Common myeloid progenitor, CD34-positive (primary cell): ENCODE results near the gene KIAA1586. TPM values are rescaled to one million over a fixed set of nuclear protein-coding genes. Genes with fewer than 3 reads are reported as not detected.
"Not testable (repeated sequence)": the region's sequence is repeated elsewhere in the genome, so short reads cannot be mapped to it uniquely, and the experiment has no call there.

ENCODE experiments used
- CTCF ChIA-PET: fragments of 350-600 bp; sonication (Branson Sonifier 250); formaldehyde crosslinking; loops from one replicate; lab custom pipeline; 2021; ENCODE audit warnings: antibody characterized with exemption; lab: Charles Lee
- POLR2A ChIA-PET: fragments of 350-600 bp; sonication (Branson Sonifier 250); formaldehyde crosslinking; loops from one replicate; lab custom pipeline; 2021; ENCODE audit warnings: antibody characterized with exemption; lab: Charles Lee
- DNase-seq, 3 donors: peaks; one replicate each; pipeline versions ENCODE4 v3.0.0 to v3.0.0-alpha.2; 2013
- H3K27ac ChIP-seq, 2 experiments: 1 replicate in 1 of 2; 2 replicates in 1 of 2; pipeline ENCODE4 v1.7.0; 2013; ENCODE audit warnings: inconsistent platforms in 2 of 2, low read length in 2 of 2, mild to moderate bottlenecking in 2 of 2, low read depth in 1 of 2, moderate library complexity in 1 of 2; ENCODE audit not compliant: severe bottlenecking in 2 of 2, insufficient read depth in 1 of 2, poor library complexity in 1 of 2
- H3K27me3 ChIP-seq, 5 experiments: replicated peaks in 2 of 5; 1 replicate in 3 of 5; 2 replicates in 2 of 5; pipeline versions ENCODE4 v1.6.1 to v1.7.0; 2013; ENCODE audit warnings: low read length in 4 of 5, mild to moderate bottlenecking in 2 of 5, moderate library complexity in 2 of 5, inconsistent platforms in 1 of 5; ENCODE audit not compliant: insufficient read depth in 5 of 5, control insufficient read depth in 4 of 5
- H3K36me3 ChIP-seq, 4 experiments: 1 replicate in 2 of 4; 2 replicates in 2 of 4; pipeline versions ENCODE4 v1.6.1 to v1.7.0; 2013; ENCODE audit warnings: low read length in 3 of 4, control low read depth in 1 of 4, mild to moderate bottlenecking in 1 of 4; ENCODE audit not compliant: control insufficient read depth in 4 of 4, insufficient read depth in 4 of 4
- H3K4me1 ChIP-seq, 4 experiments: 1 replicate in 3 of 4; 2 replicates in 1 of 4; pipeline versions ENCODE4 v1.6.1 to v1.7.1; 2013; ENCODE audit warnings: low read length in 3 of 4, mild to moderate bottlenecking in 3 of 4, control low read depth in 1 of 4, inconsistent platforms in 1 of 4, moderate library complexity in 1 of 4; ENCODE audit not compliant: control insufficient read depth in 4 of 4, insufficient read depth in 4 of 4; ENCODE audit errors: control extremely low read depth in 1 of 4
- H3K4me3 ChIP-seq, 7 experiments: 1 replicate in 4 of 7; 2 replicates in 3 of 7; pipeline versions ENCODE4 v1.5.1 to v1.7.0; 2013; ENCODE audit warnings: mild to moderate bottlenecking in 7 of 7, low read length in 6 of 7, moderate library complexity in 6 of 7, inconsistent platforms in 2 of 7, low read depth in 2 of 7, control low read depth in 1 of 7; ENCODE audit not compliant: insufficient read depth in 4 of 7, control insufficient read depth in 1 of 7; ENCODE audit errors: extremely low read depth in 1 of 7
- H3K9me3 ChIP-seq, 5 experiments: 1 replicate in 4 of 5; 2 replicates in 1 of 5; pipeline versions ENCODE4 v1.6.1 to v1.7.1; 2013; ENCODE audit warnings: low read length in 4 of 5, mild to moderate bottlenecking in 2 of 5, inconsistent platforms in 1 of 5, low read depth in 1 of 5, moderate library complexity in 1 of 5; ENCODE audit not compliant: control insufficient read depth in 4 of 5, insufficient read depth in 2 of 5; ENCODE audit errors: control extremely low read depth in 1 of 5
- WGBS: methylation state at CpG from one replicate; pipeline ENCODE4 v1.1.5; 2013; ENCODE audit not compliant: insufficient coverage; 5-methylcytosine and 5-hydroxymethylcytosine counted together
- polyA plus RNA-seq: library from polyadenylated mRNA; unstranded; fragments of 120-200 nt; gene quantifications from one replicate; pipeline ENCODE4 v1.2.1, GENCODE V29; 2013

Gene KIAA1586, protein sequence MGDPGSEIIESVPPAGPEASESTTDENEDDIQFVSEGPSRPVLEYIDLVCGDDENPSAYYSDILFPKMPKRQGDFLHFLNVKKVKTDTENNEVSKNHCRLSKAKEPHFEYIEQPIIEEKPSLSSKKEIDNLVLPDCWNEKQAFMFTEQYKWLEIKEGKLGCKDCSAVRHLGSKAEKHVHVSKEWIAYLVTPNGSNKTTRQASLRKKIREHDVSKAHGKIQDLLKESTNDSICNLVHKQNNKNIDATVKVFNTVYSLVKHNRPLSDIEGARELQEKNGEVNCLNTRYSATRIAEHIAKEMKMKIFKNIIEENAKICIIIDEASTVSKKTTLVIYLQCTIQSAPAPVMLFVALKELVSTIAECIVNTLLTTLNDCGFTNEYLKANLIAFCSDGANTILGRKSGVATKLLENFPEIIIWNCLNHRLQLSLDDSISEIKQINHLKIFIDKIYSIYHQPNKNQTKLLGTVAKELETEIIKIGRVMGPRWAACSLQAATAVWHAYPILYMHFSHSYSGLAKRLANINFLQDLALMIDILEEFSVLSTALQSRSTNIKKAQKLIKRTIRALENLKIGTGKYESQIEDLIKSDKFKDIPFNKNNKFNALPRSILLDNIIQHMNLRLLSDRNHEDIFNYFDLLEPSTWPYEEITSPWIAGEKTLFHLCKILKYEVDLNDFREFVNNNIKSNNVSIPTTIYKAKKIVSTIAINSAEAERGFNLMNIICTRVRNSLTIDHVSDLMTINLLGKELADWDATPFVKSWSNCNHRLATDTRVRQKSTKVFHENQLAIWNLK
- polyA plus RNA-seq: 20.8 TPM

DNA sequence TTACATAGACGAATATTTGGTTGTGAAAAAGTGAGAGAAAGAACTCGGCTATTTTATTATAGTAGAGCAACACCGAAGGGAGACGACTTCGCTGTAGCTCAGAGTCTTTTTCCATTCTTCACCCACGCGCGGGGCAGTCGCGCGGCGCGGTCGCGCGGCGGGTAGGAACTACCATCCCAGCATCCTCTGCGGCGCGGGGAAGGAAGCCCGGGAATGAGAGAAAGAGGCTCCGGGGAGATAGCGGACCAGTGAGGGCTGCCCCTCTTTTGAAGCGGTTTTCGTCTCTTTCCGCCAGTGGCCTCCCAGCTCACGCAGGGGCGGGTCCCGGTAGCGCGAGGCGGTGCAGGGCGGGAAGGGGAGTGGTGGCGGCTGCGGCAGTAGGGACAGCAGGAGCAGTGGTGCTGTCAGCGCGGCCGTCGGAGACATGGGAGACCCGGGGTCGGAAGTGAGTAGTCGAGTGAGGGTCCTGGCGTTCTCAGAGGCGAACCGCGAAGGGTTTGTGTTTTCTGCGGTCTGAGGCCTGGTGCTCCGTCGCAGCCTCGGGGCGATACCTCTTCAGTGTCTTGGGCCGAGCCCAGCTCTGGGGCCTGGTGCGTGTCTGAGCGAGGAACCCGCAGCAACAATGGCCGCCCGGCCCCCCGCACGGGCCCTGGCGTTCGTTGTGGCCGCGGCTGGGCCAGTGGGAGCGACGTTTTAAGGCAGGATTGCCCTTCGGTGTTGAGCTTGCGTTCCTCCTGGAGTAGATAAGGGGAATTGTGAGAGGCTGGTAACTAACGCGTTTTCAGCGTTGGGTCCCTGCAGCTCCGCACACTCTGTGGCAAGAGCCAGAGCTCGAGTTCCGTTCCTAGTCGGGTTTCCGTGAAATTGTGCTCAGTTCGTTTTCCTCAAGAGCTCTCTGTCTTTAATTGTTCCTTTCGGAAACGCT, at the start of gene KIAA1586:
Gene KIAA1586, plus strand, starts transcription at position 362 of the 925 bp plus-strand sequence. Its CDS starts 63 bp downstream, at position 425.
- Histone ChIP-seq H3K27ac (peak within 1 kb of the TSS in 1 of 2 experiments; percentile 76), H3K4me1 (peaks cover 0 to 13% (median 6%) of the 10 kb centered on the region in 4 experiments), H3K4me3 (peak within 1 kb of the TSS; percentile 41 to 82 (median 73)), H3K36me3 (peaks cover 2 to 18% (median 9%) of the 10 kb centered on the region in 4 experiments)
- H3K27me3 ChIP-seq, POLR2A ChIA-PET, H3K9me3 ChIP-seq: not testable (repeated sequence)
- peak; percentile 81 to 88 (median 81) for DNase-seq
- CTCF ChIA-PET: interaction anchor here (0.5 to 0.9 kb wide), 4 partner anchors 17 to 142 kb away, joined by 3 to 5 read pairs (median 3); no protein-coding TSS in a partner anchor
- 0% methylated on average over 34 of the region's 78 CpGs for WGBS

DNA sequence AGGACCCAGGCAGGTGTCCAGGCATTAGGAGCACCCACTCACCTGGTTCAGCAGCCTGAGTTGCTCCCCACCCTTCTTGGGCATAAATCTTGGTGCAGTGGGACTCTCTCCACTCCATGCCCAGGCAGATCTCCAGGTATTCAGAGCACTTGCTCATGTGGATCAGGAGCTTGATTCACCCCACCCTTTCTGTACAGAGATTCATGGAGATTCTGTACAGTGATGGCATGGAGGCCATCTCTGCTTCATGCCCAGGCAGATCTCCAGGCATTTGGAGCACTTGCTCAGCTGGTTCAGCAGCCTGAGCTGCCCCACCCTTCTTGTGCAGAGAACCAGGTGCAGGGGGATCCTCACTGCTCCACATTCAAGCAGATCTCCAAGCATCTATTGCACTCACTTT, 47.4 kb upstream of the KIAA1586 start:
- POLR2A ChIA-PET: no interaction called here
- no peak for DNase-seq
- Histone ChIP-seq H3K4me3 (no peak overlapping the region), H3K27me3 (no peaks in the 10 kb centered on the region), H3K27ac (no peak overlapping the region), H3K36me3 (no peaks in the 10 kb centered on the region), H3K9me3 (peaks cover 0 to 10% (median 5%) of the 10 kb centered on the region in 5 experiments), H3K4me1 (no peaks in the 10 kb centered on the region)
- CTCF ChIA-PET: interaction anchor here (1.1 kb wide), 1 partner anchor 12 kb away, joined by 3 read pairs; no protein-coding TSS in a partner anchor

DNA sequence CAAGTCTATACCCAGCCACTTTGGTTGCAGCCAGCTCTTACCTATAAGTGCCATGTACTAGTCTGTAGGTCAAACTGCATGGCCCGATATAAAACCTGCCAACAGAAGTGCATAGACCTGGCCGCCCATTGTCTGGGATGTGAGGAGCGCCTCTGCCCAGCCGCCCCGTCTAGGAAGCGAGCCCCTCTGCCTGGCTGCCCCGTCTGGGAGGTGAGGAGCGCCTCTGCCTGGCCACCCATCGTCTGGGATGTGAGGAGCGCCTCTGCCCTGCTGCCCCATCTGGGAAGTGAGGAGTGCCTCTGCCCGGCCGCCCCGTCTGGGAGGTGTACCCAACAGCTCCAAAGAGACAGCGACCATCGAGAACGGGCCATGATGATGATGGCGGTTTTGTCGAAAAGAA, 46.7 kb upstream of the KIAA1586 start:
- H3K9me3 ChIP-seq, H3K27ac ChIP-seq, POLR2A ChIA-PET, H3K4me3 ChIP-seq, H3K27me3 ChIP-seq, H3K36me3 ChIP-seq, H3K4me1 ChIP-seq, DNase-seq: not testable (repeated sequence)
- CTCF ChIA-PET: interaction anchor here (1.1 kb wide), 1 partner anchor 12 kb away, joined by 3 read pairs; no protein-coding TSS in a partner anchor
- WGBS: 95% methylated on average over 16 of the region's 18 CpGs

DNA sequence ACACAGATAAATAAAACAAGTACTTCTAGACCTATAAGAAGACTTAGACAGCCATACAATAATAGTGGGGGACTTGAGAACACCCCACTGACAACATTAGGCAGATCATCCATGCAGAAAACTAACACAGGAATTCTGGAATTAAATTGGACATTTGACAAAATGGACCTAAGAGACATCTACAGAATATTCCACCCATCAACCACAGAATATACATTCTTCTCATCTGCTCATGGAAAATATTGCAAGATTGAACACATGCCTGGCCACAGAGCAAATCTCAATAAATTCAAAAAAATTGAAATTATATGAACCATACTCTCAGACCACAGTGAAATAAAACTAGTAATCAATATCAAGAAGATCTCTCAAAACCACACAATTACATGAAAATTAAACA, 44.3 kb upstream of the KIAA1586 start:
- ChIA-PET CTCF (no interaction called here), POLR2A (no interaction called here)
- Histone ChIP-seq H3K27ac (no peak overlapping the region), H3K36me3 (no peaks in the 10 kb centered on the region), H3K9me3 (peaks cover 0 to 10% (median 5%) of the 10 kb centered on the region in 5 experiments), H3K4me1 (no peaks in the 10 kb centered on the region), H3K4me3 (no peak overlapping the region), H3K27me3 (no peaks in the 10 kb centered on the region)
- DNase-seq: no peak

DNA sequence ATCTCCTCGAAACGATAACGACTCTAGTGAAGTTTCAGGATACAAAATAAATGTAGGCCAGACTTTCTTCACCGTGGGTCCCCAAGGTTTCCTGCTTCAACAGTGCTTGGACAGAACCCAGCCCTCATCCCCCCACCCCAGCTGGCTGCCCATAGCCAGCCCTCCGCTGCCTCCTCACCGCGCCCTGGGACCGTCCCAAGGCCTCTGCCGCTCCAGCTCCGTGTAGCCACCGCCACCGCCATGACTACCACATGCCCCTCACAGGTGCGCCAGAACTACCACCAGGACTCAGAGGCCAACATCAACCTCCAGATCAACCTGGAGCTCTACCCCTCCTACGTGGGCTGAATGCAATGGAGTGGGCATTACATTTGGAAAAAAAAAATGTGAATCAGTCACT, 42.2 kb upstream of the KIAA1586 start:
- DNase-seq: no peak
- CTCF ChIA-PET: interaction anchor here (0.8 to 2.5 kb wide), 4 partner anchors 12 to 101 kb away, joined by 3 to 10 read pairs (median 4); no protein-coding TSS in a partner anchor

DNA sequence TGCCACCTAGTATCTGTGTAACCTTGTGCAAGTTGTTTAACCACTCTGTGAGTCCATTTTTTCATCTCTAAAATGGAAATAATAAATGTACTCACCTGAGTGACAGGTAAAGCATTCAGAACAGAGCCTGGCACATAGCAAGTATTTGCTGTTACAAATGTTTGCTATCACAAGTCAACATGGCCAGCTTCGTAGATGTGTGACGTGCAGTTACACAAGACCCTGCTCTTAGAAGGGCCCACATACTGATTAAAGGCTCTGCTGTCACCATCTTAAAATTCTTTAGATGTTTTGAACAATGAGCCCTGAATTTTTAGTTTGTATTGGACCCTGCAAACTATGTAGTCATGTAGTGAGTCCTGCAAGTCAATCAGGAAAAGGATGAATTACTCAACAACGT, 40.4 kb upstream of the KIAA1586 start:
- Histone ChIP-seq H3K4me1 (no peaks in the 10 kb centered on the region), H3K27ac (no peak overlapping the region), H3K27me3 (no peaks in the 10 kb centered on the region), H3K36me3 (no peaks in the 10 kb centered on the region), H3K9me3 (no peaks in the 10 kb centered on the region), H3K4me3 (no peak overlapping the region)
- DNase-seq: no peak
- WGBS: 100% methylated on average over 2 of the region's 3 CpGs
- POLR2A ChIA-PET: no interaction called here
- CTCF ChIA-PET: no interaction called here

More for the DNA sequence above, 42.2 kb upstream of the KIAA1586 start:
- POLR2A ChIA-PET: interaction anchor here (0.6 kb wide), 1 partner anchor 695 kb away, joined by 3 read pairs; no protein-coding TSS in a partner anchor
- Histone ChIP-seq H3K36me3 (no peaks in the 10 kb centered on the region), H3K4me3 (no peak overlapping the region), H3K4me1 (no peaks in the 10 kb centered on the region), H3K9me3 (peaks cover 0 to 5% (median 2%) of the 10 kb centered on the region in 5 experiments), H3K27ac (no peak overlapping the region), H3K27me3 (no peaks in the 10 kb centered on the region)
- 96% methylated on average over 8 of the region's 14 CpGs for WGBS
